A673 (cell line): ENCODE results near the gene TANC1.

ENCODE experiments used
- CTCF ChIP-seq: fragments of 300-800, 200-600 bp; sonication (generic); conservative IDR thresholded peaks from 2 replicates; pipeline ENCODE4 v1.5.1; 2017; ENCODE audit warnings: low read depth, mild to moderate bottlenecking, antibody characterized with exemption, low read length, moderate library complexity, mixed read lengths
- EZH2 ChIP-seq: fragments of 200-600 bp; sonication (generic); IDR thresholded peaks from 2 replicates; pipeline ENCODE4 v1.6.1; 2017; ENCODE audit warnings: borderline replicate concordance, low read depth, mild to moderate bottlenecking, mixed read lengths, antibody characterized with exemption, low read length; ENCODE audit not compliant: poor library complexity, severe bottlenecking

GRCh38 chr2:159226608-159227385 is 258.4 kb downstream of the TANC1 start:
- TF ChIP-seq CTCF, result no peak
- TF ChIP-seq EZH2, result no peak
